Neuronal stem cell (in vitro differentiated cells): Measurements from ENCODE around the gene LUC7L2.
"Not testable (repeated sequence)": the region's sequence is repeated elsewhere in the genome, so short reads cannot be mapped to it uniquely, and the experiment has no call there.

Experiments
- DNase-seq: peaks from one replicate; pipeline ENCODE4 v3.0.0-alpha.2; 2013; ENCODE audit warnings: low spot score
- H2AFZ ChIP-seq: one replicate; pipeline ENCODE4 v1.6.1; 2013; ENCODE audit warnings: mild to moderate bottlenecking, low read length, inconsistent platforms
- H2AK5ac ChIP-seq: 2 replicates; pipeline ENCODE4 v1.6.1; 2013; ENCODE audit warnings: low read depth, mild to moderate bottlenecking, inconsistent platforms, low read length, moderate library complexity, mixed read lengths
- H2BK120ac ChIP-seq: 2 replicates; pipeline ENCODE4 v1.6.1; 2013; ENCODE audit warnings: low read depth, mild to moderate bottlenecking, inconsistent platforms, low read length, moderate library complexity, mixed read lengths
- H2BK12ac ChIP-seq: one replicate; pipeline ENCODE4 v1.6.1; 2013; ENCODE audit warnings: low read length, inconsistent platforms
- H2BK15ac ChIP-seq: 2 replicates; pipeline ENCODE4 v1.6.1; 2013; ENCODE audit warnings: mild to moderate bottlenecking, low read length, inconsistent platforms, mixed read lengths
- H2BK5ac ChIP-seq: one replicate; pipeline ENCODE4 v1.6.1; 2013; ENCODE audit warnings: inconsistent platforms, mild to moderate bottlenecking, low read length, moderate library complexity
- H3K14ac ChIP-seq: one replicate; pipeline ENCODE4 v1.6.1; 2013; ENCODE audit warnings: low read length, inconsistent platforms
- H3K18ac ChIP-seq: 2 replicates; pipeline ENCODE4 v1.6.1; 2013; ENCODE audit warnings: low read length, inconsistent platforms
- H3K23ac ChIP-seq: 2 replicates; pipeline ENCODE4 v1.6.1; 2013; ENCODE audit warnings: low read depth, mild to moderate bottlenecking, mixed read lengths, low read length, inconsistent platforms; ENCODE audit not compliant: poor library complexity
- H3K27ac ChIP-seq: replicated peaks from 3 replicates; pipeline ENCODE4 v1.5.1; 2013; ENCODE audit warnings: low read length, inconsistent platforms
- H3K27me3 ChIP-seq, 3 experiments: 2 replicates each; pipeline ENCODE4 v1.6.1; 2013; ENCODE audit warnings: low read length in 3 of 3, mild to moderate bottlenecking in 2 of 3, inconsistent platforms in 1 of 3, low read depth in 1 of 3, mixed read lengths in 1 of 3, moderate library complexity in 1 of 3; ENCODE audit not compliant: control insufficient read depth in 3 of 3, insufficient read depth in 3 of 3
- H3K36me3 ChIP-seq, 2 donors: replicated peaks in 1 of 2; 2 replicates each; pipeline ENCODE4 v1.6.1; 2013; ENCODE audit warnings: low read length in 2 of 2; ENCODE audit not compliant: control insufficient read depth in 2 of 2, insufficient read depth in 2 of 2
- H3K4ac ChIP-seq: 2 replicates; pipeline ENCODE4 v1.6.1; 2013; ENCODE audit warnings: inconsistent platforms, mild to moderate bottlenecking, low read length, moderate library complexity
- H3K4me1 ChIP-seq, 2 donors: 1 replicate in 1 of 2; 2 replicates in 1 of 2; pipeline ENCODE4 v1.6.1; 2013; ENCODE audit warnings: low read length in 2 of 2, low read depth in 1 of 2; ENCODE audit not compliant: control insufficient read depth in 2 of 2, insufficient read depth in 1 of 2
- H3K4me2 ChIP-seq: one replicate; pipeline ENCODE4 v1.6.1; 2013; ENCODE audit warnings: mild to moderate bottlenecking, low read length, inconsistent platforms; ENCODE audit not compliant: insufficient read depth, poor library complexity, severe bottlenecking
- H3K4me3 ChIP-seq, 2 donors: 2 replicates each; pipeline ENCODE4 v1.5.1; 2013; ENCODE audit warnings: low read length in 2 of 2, mild to moderate bottlenecking in 2 of 2, inconsistent platforms in 1 of 2, moderate library complexity in 1 of 2
- H3K79me1 ChIP-seq: one replicate; pipeline ENCODE4 v1.6.1; 2013; ENCODE audit warnings: low read depth, mild to moderate bottlenecking, inconsistent platforms, low read length, moderate library complexity
- H3K9ac ChIP-seq: one replicate; pipeline ENCODE4 v1.6.1; 2013; ENCODE audit warnings: mild to moderate bottlenecking, low read depth, low read length, inconsistent platforms; ENCODE audit not compliant: poor library complexity
- H3K9me3 ChIP-seq, 2 donors: replicated peaks in 1 of 2; 2 replicates each; pipeline versions ENCODE3 to v1.6.1; 2013; ENCODE audit warnings: low read length in 2 of 2, mild to moderate bottlenecking in 2 of 2, inconsistent platforms in 1 of 2, low read depth in 1 of 2, mixed read lengths in 1 of 2, moderate library complexity in 1 of 2; ENCODE audit not compliant: control insufficient read depth in 2 of 2, insufficient read depth in 1 of 2
- H4K8ac ChIP-seq: one replicate; pipeline ENCODE4 v1.6.1; 2013; ENCODE audit warnings: low read depth, mild to moderate bottlenecking, inconsistent platforms, low read length, moderate library complexity
- H4K91ac ChIP-seq: one replicate; pipeline ENCODE4 v1.6.1; 2013; ENCODE audit warnings: low read length, low read depth, mild to moderate bottlenecking, inconsistent platforms; ENCODE audit not compliant: poor library complexity
- WGBS, 2 donors: extraction: QIAGEN DNeasy Blood & Tissue Kit; methylation state at CpG; one replicate each; pipeline ENCODE4 v1.1.7; 2013; ENCODE audit warnings: missing lambda C conversion rate in 2 of 2, mixed read lengths in 1 of 2; ENCODE audit not compliant: insufficient read length in 2 of 2, insufficient replicate concordance in 1 of 2; ENCODE audit errors: extremely low coverage in 2 of 2; 5-methylcytosine and 5-hydroxymethylcytosine counted together

The LUC7L2 gene

GRCh38 chr7:139324709-139325108 lies 35.0 kb upstream of the LUC7L2 start:
- H3K4ac ChIP-seq, H3K36me3 ChIP-seq, H2BK15ac ChIP-seq, H2AFZ ChIP-seq, H3K14ac ChIP-seq, H4K91ac ChIP-seq, H3K9me3 ChIP-seq, H3K23ac ChIP-seq, H3K27ac ChIP-seq, H2BK12ac ChIP-seq, H3K27me3 ChIP-seq, H3K4me1 ChIP-seq, H2AK5ac ChIP-seq, H3K18ac ChIP-seq, H4K8ac ChIP-seq, H2BK120ac ChIP-seq, H3K79me1 ChIP-seq, H3K9ac ChIP-seq, DNase-seq, H2BK5ac ChIP-seq, H3K4me3 ChIP-seq, H3K4me2 ChIP-seq: not testable (repeated sequence)
- no CpG with 5 or more reads among the region's 11 CpGs for WGBS, 2 donors

- Histone ChIP-seq H3K14ac (no peak overlapping the region), H3K9me3 (no peaks in the 10 kb centered on the region), H3K9ac (no peak overlapping the region), H3K4me2 (no peak overlapping the region), H3K79me1 (no peaks in the 10 kb centered on the region), H3K27me3 (no peaks in the 10 kb centered on the region), H2BK120ac (no peak overlapping the region), H2AFZ (no peak overlapping the region), H2BK5ac (no peak overlapping the region), H3K36me3 (no peaks in the 10 kb centered on the region), H3K4ac (no peak overlapping the region), H4K91ac (no peak overlapping the region), H3K23ac (no peak overlapping the region), H2BK12ac (no peak overlapping the region), H3K27ac (no peak overlapping the region), H4K8ac (no peak overlapping the region), H3K4me3 (no peak overlapping the region), H3K4me1 (no peaks in the 10 kb centered on the region), H2BK15ac (no peak overlapping the region), H2AK5ac (no peak overlapping the region), H3K18ac (no peak overlapping the region)
- WGBS, 2 donors, result no CpG with 5 or more reads among the region's 2 CpGs
- no peak for DNase-seq
Observed at GRCh38 chr7:139328375-139328774, 31.3 kb upstream of the LUC7L2 start.

DNA sequence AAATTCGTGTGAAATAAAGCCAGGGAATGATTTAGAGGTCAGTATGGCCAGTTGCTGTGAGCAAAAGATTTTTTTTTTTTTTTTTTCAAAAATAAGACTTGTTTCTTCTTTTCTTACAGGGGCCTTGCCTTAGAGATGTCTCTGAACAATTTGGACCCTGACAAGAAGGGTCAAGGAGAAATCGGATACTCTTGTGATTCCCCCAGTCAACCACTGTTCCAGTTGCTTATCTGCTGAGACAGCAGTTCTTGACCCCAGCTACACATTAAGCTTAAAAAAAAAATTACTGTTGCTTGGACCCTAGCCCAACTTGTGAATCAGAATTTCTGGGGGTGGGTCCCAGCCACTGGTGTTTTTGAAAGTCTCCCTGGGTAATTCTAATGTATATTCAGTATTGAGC lies 30.6 kb upstream of the LUC7L2 start:
- H3K27me3 ChIP-seq, result no peaks in the 10 kb centered on the region
- no peak overlapping the region for H3K4ac ChIP-seq

DNA sequence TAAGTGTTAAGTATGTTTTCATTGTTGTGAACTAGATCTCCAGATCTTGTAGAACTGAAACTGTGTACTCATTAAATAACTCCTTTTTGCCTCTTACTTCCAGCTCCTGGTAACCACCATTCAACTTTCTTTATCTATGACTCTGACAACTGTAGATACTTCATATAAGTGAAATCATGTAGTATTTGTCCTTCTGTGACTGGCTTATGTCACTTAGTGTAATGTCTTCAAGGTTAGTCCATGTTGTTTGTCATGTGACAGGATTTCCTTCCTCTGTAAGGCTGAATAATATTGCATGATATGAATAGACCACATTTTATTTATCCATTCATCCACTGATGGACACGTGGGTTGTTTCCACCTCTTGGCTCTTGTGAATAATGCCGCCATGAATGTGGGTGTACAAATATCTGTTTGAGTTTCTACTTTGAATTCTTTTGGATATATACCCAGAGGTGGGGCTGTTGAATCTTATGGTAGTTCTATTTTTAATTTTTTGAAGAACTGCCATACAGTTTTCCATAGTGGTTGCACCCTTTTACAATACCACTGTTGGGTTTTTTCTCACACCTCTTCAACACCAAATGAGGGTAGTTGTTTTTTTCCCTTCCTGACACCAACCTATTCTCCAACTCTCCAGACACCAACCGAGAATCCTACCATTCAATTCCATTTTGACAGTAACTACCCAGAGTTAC lies 29.2 kb upstream of the LUC7L2 start:
- Histone ChIP-seq H3K79me1 (no peaks in the 10 kb centered on the region), H3K4me3 (no peak overlapping the region), H3K27me3 (no peaks in the 10 kb centered on the region), H3K14ac (no peak overlapping the region), H2BK120ac (no peak overlapping the region), H3K4me2 (no peak overlapping the region), H3K36me3 (no peaks in the 10 kb centered on the region), H2BK15ac (no peak overlapping the region), H3K4me1 (no peaks in the 10 kb centered on the region), H2AFZ (no peak overlapping the region), H2BK5ac (no peak overlapping the region), H3K9me3 (no peaks in the 10 kb centered on the region), H3K9ac (no peak overlapping the region), H4K8ac (no peak overlapping the region), H2AK5ac (no peak overlapping the region), H2BK12ac (no peak overlapping the region), H3K18ac (no peak overlapping the region), H3K23ac (no peak overlapping the region), H3K27ac (no peak overlapping the region), H4K91ac (no peak overlapping the region), H3K4ac (no peak overlapping the region)
- WGBS, 2 donors, result no CpG with 5 or more reads among the region's 3 CpGs
- DNase-seq, result no peak

More for the DNA sequence above, 30.6 kb upstream of the LUC7L2 start:
- no peaks in the 10 kb centered on the region for H3K79me1 ChIP-seq
- H3K9me3 ChIP-seq, result no peaks in the 10 kb centered on the region
- no peak overlapping the region for H2BK15ac ChIP-seq
- H2BK120ac ChIP-seq, result no peak overlapping the region
- no peak overlapping the region for H4K91ac ChIP-seq
- no peak overlapping the region for H3K4me3 ChIP-seq
- no peak overlapping the region for H3K14ac ChIP-seq
- H2BK12ac ChIP-seq, result no peak overlapping the region
- no peak overlapping the region for H3K23ac ChIP-seq
- DNase-seq, result no peak
- H3K36me3 ChIP-seq, result no peaks in the 10 kb centered on the region
- H3K18ac ChIP-seq, result no peak overlapping the region
- H3K9ac ChIP-seq, result no peak overlapping the region
- H3K27ac ChIP-seq, result no peak overlapping the region
- H4K8ac ChIP-seq, result no peak overlapping the region
- no peak overlapping the region for H2AFZ ChIP-seq
- no peak overlapping the region for H2AK5ac ChIP-seq
- WGBS, 2 donors, result no CpG with 5 or more reads among the region's 2 CpGs
- H3K4me2 ChIP-seq, result no peak overlapping the region
- no peaks in the 10 kb centered on the region for H3K4me1 ChIP-seq
- H2BK5ac ChIP-seq, result no peak overlapping the region
